Measurements from ENCODE around the gene CDK5.

CDK5 gene

DNA sequence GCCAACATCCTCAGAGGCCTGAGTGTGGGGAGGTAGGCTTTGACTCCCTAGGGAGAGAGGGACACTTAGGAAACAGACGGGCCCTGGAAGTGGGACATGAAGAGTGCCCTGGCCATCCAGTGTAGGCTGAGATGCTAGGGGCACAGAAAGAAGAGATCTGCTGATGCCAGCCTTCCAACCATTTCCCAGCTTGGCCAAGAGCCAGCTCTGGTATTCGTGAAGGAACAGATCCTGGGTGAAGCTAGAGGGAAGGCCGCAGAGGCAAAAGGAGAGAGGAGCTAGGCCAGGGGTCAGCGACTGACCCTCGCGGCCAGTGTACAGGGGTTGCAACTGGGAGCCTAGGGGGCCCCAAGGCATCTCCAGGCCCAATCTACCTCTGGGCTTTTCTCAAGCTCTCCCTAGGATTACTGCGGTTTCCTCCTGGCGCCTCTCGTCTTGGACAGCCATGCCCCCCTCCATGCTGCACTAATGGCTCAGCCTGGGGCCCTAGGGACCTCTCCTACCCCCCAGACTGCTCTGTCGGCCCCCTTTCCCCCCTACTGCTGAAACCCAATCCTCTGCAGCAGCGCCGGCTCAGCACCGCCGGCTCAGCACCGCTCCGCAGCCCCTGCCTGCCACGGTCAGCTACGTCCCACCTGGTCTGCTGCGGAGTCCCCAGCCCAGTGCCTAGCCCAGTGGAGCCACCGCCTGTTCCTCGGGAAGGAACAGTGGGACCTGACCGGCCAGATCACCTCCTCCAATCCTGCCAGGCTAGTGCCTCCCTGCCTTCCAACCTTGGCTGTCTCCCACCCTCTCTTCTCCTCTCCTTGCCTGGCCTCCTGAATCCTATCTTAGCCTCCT lies 9.5 kb downstream of the CDK5 start, which contains the start of gene ASIC3:
TSS of gene ASIC3 (plus strand) at position 556 of the 840 bp plus-strand sequence. CDS start 355 bp downstream, outside the sequence.
- H3K9ac ChIP-seq (ENCODE audit: low read length): no peak within 1 kb of the TSS
- no peak within 1 kb of the TSS for H4K12ac ChIP-seq (ENCODE audit: low read depth, low read length)
- H3K4me2 ChIP-seq (ENCODE audit: low read length): no peak within 1 kb of the TSS
- H2BK5ac ChIP-seq (ENCODE audit: low read depth, low read length, poor library complexity): no peak within 1 kb of the TSS
- H3K79me2 ChIP-seq (ENCODE audit: control insufficient read depth, insufficient read depth, low read length, poor library complexity): no peaks in the 10 kb centered on the region
- peaks cover 8% of the 10 kb centered on the region for H3K27me3 ChIP-seq (ENCODE audit: insufficient read depth, low read length)
- H3K4me1 ChIP-seq (ENCODE audit: control insufficient read depth in 1 of 2, insufficient read depth in 2 of 2, low read length in 2 of 2): peaks cover 2 to 6% of the 10 kb centered on the region in 2 experiments
- no peak within 1 kb of the TSS for H3K18ac ChIP-seq (ENCODE audit: low read length)
- H3K4ac ChIP-seq (ENCODE audit: low read depth, low read length): no peak within 1 kb of the TSS
- peaks cover 16 to 20% of the 10 kb centered on the region in 2 experiments for H3K36me3 ChIP-seq (ENCODE audit: control insufficient read depth in 1 of 2, insufficient read depth in 2 of 2, low read length in 2 of 2)
- no peak within 1 kb of the TSS for H3K4me3 ChIP-seq (ENCODE audit: low read depth, low read length)
- no peak within 1 kb of the TSS for H2AK5ac ChIP-seq (ENCODE audit: low read length)
- H2AFZ ChIP-seq (ENCODE audit: insufficient read depth, low read length, poor library complexity): no peak within 1 kb of the TSS
- H3K79me1 ChIP-seq (ENCODE audit: low read length): no peaks in the 10 kb centered on the region
- DNase-seq: no peak
- H3K23ac ChIP-seq (ENCODE audit: low read length): no peak within 1 kb of the TSS
- no peak within 1 kb of the TSS for H4K91ac ChIP-seq (ENCODE audit: low read depth, low read length)
- H3K9me3 ChIP-seq (ENCODE audit: insufficient read depth, low read depth, low read length): peaks cover 6% of the 10 kb centered on the region
- no CpG with 5 or more reads among the region's 22 CpGs for WGBS (ENCODE audit: extremely low coverage, insufficient coverage, insufficient read length)
- H3K27ac ChIP-seq (ENCODE audit: low read depth, low read length): no peak within 1 kb of the TSS
- no peak within 1 kb of the TSS for H3K14ac ChIP-seq (ENCODE audit: low read length)
- no peak within 1 kb of the TSS for H4K8ac ChIP-seq (ENCODE audit: low read depth, low read length)
- H2BK12ac ChIP-seq (ENCODE audit: low read length): no peak within 1 kb of the TSS
- no peak within 1 kb of the TSS for H2BK120ac ChIP-seq (ENCODE audit: insufficient read depth, low read length, poor library complexity)

DNA sequence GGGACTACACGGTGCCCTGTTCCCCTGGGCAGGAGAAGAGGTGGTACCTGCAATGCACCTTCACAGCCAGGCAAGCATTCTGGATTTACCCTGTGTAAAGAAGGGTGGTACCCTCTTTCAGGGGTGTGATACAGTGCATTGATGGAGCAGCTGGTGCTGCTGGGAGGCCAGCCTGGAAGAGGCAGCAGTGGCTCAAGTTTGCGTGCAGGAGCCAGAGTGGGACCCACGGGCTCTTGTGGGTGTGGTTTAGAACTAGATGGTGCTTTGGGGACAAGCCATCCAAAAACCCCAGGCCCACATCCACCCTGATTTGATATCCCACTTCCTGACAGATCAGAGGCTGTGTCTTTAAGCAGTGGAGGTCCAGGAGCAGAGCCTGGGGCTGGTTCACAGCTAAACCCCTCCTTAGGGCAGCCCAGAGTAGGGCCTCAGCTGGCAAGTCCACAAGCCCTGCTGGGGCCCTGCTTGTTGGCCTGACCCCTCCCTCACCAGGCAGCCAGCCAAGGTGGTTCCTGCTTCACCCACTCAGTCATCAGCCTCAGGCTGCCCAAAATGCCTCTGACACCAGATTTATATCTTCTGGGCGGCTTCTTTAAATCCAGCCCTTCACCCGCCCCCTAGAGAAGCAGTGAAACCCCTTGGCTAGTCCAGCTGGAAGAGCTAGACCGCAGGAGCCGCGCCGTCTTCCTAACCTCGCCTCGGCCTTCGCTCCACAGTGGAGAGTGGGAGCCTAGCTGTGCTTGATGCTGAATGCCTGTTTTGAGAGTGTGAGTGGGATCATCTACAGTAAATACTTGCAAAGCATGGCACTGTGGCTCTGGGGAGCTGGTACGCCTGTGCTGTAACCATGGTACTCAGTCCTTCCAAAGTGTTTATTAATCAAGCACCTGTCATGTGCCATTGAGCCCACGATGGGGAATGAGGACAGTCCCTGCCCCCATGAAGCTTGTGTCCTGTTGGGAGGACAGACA lies 10.8 kb downstream of the CDK5 start:
- no peak for DNase-seq
- Histone ChIP-seq H4K91ac (ENCODE audit: low read depth, low read length) (no peak overlapping the region), H4K12ac (ENCODE audit: low read depth, low read length) (no peak overlapping the region), H3K14ac (ENCODE audit: low read length) (no peak overlapping the region), H3K9ac (ENCODE audit: low read length) (no peak overlapping the region), H2BK5ac (ENCODE audit: low read depth, low read length, poor library complexity) (no peak overlapping the region), H4K8ac (ENCODE audit: low read depth, low read length) (no peak overlapping the region), H3K79me1 (ENCODE audit: low read length) (no peaks in the 10 kb centered on the region), H2AFZ (ENCODE audit: insufficient read depth, low read length, poor library complexity) (no peak overlapping the region), H3K27me3 (ENCODE audit: insufficient read depth, low read length) (peaks cover 8% of the 10 kb centered on the region), H2BK12ac (ENCODE audit: low read length) (no peak overlapping the region), H3K36me3 (ENCODE audit: control insufficient read depth in 1 of 2, insufficient read depth in 2 of 2, low read length in 2 of 2) (peaks cover 23 to 24% of the 10 kb centered on the region in 2 experiments), H3K9me3 (ENCODE audit: insufficient read depth, low read depth, low read length) (peaks cover 6% of the 10 kb centered on the region), H3K4me2 (ENCODE audit: low read length) (no peak overlapping the region), H3K4me1 (ENCODE audit: control insufficient read depth in 1 of 2, insufficient read depth in 2 of 2, low read length in 2 of 2) (peaks cover 2 to 6% of the 10 kb centered on the region in 2 experiments), H2BK120ac (ENCODE audit: insufficient read depth, low read length, poor library complexity) (no peak overlapping the region), H3K27ac (ENCODE audit: low read depth, low read length) (no peak overlapping the region), H3K18ac (ENCODE audit: low read length) (no peak overlapping the region), H3K4ac (ENCODE audit: low read depth, low read length) (no peak overlapping the region), H3K79me2 (ENCODE audit: control insufficient read depth, insufficient read depth, low read length, poor library complexity) (no peaks in the 10 kb centered on the region), H3K23ac (ENCODE audit: low read length) (no peak overlapping the region), H2AK5ac (ENCODE audit: low read length) (no peak overlapping the region), H3K4me3 (ENCODE audit: low read depth, low read length) (no peak overlapping the region)
- no CpG with 5 or more reads among the region's 14 CpGs for WGBS (ENCODE audit: extremely low coverage, insufficient coverage, insufficient read length)

DNA sequence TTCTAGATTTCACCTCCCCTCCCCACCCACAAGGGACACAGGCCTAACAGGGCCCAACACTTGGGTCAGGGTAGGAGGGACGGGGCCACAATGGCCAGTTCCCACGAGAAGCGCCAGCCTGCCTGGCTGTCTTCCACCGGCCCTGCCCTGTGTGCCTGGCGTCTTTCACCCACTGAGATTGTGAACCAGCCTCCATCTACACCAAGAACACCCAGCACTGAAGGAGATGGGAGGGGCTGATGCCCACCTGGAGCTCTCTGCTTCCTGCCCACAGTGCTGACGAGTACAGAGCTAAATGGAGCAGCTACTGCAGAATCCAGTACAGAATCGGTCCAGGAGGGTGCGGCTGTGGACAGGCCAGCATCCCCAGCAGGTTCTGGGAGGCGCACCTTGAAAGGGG lies 11.7 kb downstream of the CDK5 start:
- Histone ChIP-seq H2AK5ac (ENCODE audit: low read length) (no peak overlapping the region), H3K18ac (ENCODE audit: low read length) (no peak overlapping the region), H3K27me3 (ENCODE audit: insufficient read depth, low read length) (peaks cover 7% of the 10 kb centered on the region), H3K14ac (ENCODE audit: low read length) (no peak overlapping the region), H3K27ac (ENCODE audit: low read depth, low read length) (no peak overlapping the region), H3K23ac (ENCODE audit: low read length) (no peak overlapping the region), H3K79me2 (ENCODE audit: control insufficient read depth, insufficient read depth, low read length, poor library complexity) (no peaks in the 10 kb centered on the region), H3K36me3 (ENCODE audit: control insufficient read depth in 1 of 2, insufficient read depth in 2 of 2, low read length in 2 of 2) (peaks cover 26 to 31% of the 10 kb centered on the region in 2 experiments), H4K8ac (ENCODE audit: low read depth, low read length) (no peak overlapping the region), H3K9ac (ENCODE audit: low read length) (no peak overlapping the region), H4K12ac (ENCODE audit: low read depth, low read length) (no peak overlapping the region), H2BK5ac (ENCODE audit: low read depth, low read length, poor library complexity) (no peak overlapping the region), H2AFZ (ENCODE audit: insufficient read depth, low read length, poor library complexity) (no peak overlapping the region), H2BK120ac (ENCODE audit: insufficient read depth, low read length, poor library complexity) (no peak overlapping the region), H4K91ac (ENCODE audit: low read depth, low read length) (no peak overlapping the region), H3K4me3 (ENCODE audit: low read depth, low read length) (no peak overlapping the region), H3K4me1 (ENCODE audit: control insufficient read depth in 1 of 2, insufficient read depth in 2 of 2, low read length in 2 of 2) (peaks cover 1 to 3% of the 10 kb centered on the region in 2 experiments), H3K79me1 (ENCODE audit: low read length) (no peaks in the 10 kb centered on the region), H3K4me2 (ENCODE audit: low read length) (no peak overlapping the region), H3K9me3 (ENCODE audit: insufficient read depth, low read depth, low read length) (peaks cover 6% of the 10 kb centered on the region), H2BK12ac (ENCODE audit: low read length) (no peak overlapping the region), H3K4ac (ENCODE audit: low read depth, low read length) (no peak overlapping the region)
- no CpG with 5 or more reads among the region's 9 CpGs for WGBS (ENCODE audit: extremely low coverage, insufficient coverage, insufficient read length)
- no peak for DNase-seq

DNA sequence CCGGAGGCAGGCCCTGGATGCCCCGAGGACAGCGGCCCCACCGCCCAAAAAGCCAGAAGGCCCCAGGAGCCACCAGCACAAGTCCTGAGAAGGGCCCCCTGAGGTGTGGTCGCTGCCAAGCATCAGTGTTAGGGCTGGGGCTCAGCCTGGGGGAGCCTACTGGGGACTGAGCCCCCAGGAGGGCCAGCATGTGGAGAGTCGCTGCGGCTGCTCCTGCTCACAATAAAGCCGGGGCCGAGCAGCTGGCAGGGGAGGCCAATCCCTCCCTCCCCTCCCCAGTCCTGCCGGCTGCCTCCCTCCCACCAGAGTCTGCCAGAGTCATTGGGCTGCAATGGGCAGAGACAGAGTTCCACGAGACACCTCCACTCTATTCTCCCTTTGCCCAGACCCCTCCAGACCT lies 12.4 kb downstream of the CDK5 start:
- Histone ChIP-seq H3K14ac (ENCODE audit: low read length) (no peak overlapping the region), H3K79me1 (ENCODE audit: low read length) (peaks cover 2% of the 10 kb centered on the region), H3K9ac (ENCODE audit: low read length) (no peak overlapping the region), H3K4me1 (ENCODE audit: control insufficient read depth in 1 of 2, insufficient read depth in 2 of 2, low read length in 2 of 2) (peaks cover under 1 to 2% of the 10 kb centered on the region in 2 experiments), H2AFZ (ENCODE audit: insufficient read depth, low read length, poor library complexity) (no peak overlapping the region), H3K4ac (ENCODE audit: low read depth, low read length) (no peak overlapping the region), H2BK12ac (ENCODE audit: low read length) (no peak overlapping the region), H2BK120ac (ENCODE audit: insufficient read depth, low read length, poor library complexity) (no peak overlapping the region), H4K91ac (ENCODE audit: low read depth, low read length) (no peak overlapping the region), H3K27me3 (ENCODE audit: insufficient read depth, low read length) (no peaks in the 10 kb centered on the region), H4K8ac (ENCODE audit: low read depth, low read length) (no peak overlapping the region), H2BK5ac (ENCODE audit: low read depth, low read length, poor library complexity) (no peak overlapping the region), H3K79me2 (ENCODE audit: control insufficient read depth, insufficient read depth, low read length, poor library complexity) (no peaks in the 10 kb centered on the region), H3K4me2 (ENCODE audit: low read length) (no peak overlapping the region), H3K23ac (ENCODE audit: low read length) (no peak overlapping the region), H3K36me3 (ENCODE audit: control insufficient read depth in 1 of 2, insufficient read depth in 2 of 2, low read length in 2 of 2) (peaks cover 26 to 33% of the 10 kb centered on the region in 2 experiments), H3K4me3 (ENCODE audit: low read depth, low read length) (no peak overlapping the region), H3K9me3 (ENCODE audit: insufficient read depth, low read depth, low read length) (peaks cover 6% of the 10 kb centered on the region), H2AK5ac (ENCODE audit: low read length) (no peak overlapping the region), H3K27ac (ENCODE audit: low read depth, low read length) (no peak overlapping the region), H3K18ac (ENCODE audit: low read length) (no peak overlapping the region), H4K12ac (ENCODE audit: low read depth, low read length) (no peak overlapping the region)
- no CpG with 5 or more reads among the region's 11 CpGs for WGBS (ENCODE audit: extremely low coverage, insufficient coverage, insufficient read length)
- no peak for DNase-seq
